ENCODE results near the gene TMPRSS2. TPM values are rescaled to one million over a fixed set of nuclear protein-coding genes. Genes with fewer than 3 reads are reported as not detected.

TMPRSS2 gene
- total RNA-seq, 1 donor from 2014 or later, result 83.6 TPM

- Histone ChIP-seq H3K27ac (no peak overlapping the region), H3K4me3 (no peak overlapping the region), H3K4me1 (no peaks in the 10 kb centered on the region), H3K36me3 (no peaks in the 10 kb centered on the region), H3K27me3 (no peaks in the 10 kb centered on the region), H3K9me3 (no peaks in the 10 kb centered on the region)
- no peak for ATAC-seq
- DNase-seq, result no peak
- no peak for TF ChIP-seq CTCF (IDR thresholded peaks at IDR 0.05)
- intact Hi-C loops (cut with DNase I), result no loop called here
Observed at GRCh38 chr21:41520560-41521442, 12.8 kb upstream of the TMPRSS2 start.

- DNase-seq (no peak), ATAC-seq (no peak)
- H3K36me3 ChIP-seq, result no peaks in the 10 kb centered on the region
- intact Hi-C loops (cut with DNase I), result no loop called here
- H3K27me3 ChIP-seq, result no peaks in the 10 kb centered on the region
- no peak overlapping the region for H3K27ac ChIP-seq
- H3K9me3 ChIP-seq, result no peaks in the 10 kb centered on the region
- no peaks in the 10 kb centered on the region for H3K4me1 ChIP-seq
- no peak overlapping the region for H3K4me3 ChIP-seq
- TF ChIP-seq CTCF (IDR thresholded peaks at IDR 0.05), result no peak
Observed at GRCh38 chr21:41519806-41520559, 12.0 kb upstream of the TMPRSS2 start.

- intact Hi-C loops (cut with DNase I), result no loop called here
- no peaks in the 10 kb centered on the region for H3K36me3 ChIP-seq
- no peaks in the 10 kb centered on the region for H3K9me3 ChIP-seq
- no peak overlapping the region for H3K4me3 ChIP-seq
- DNase-seq (no peak), ATAC-seq (no peak)
- no peak for TF ChIP-seq CTCF (IDR thresholded peaks at IDR 0.05)
- no peaks in the 10 kb centered on the region for H3K4me1 ChIP-seq
- H3K27me3 ChIP-seq, result no peaks in the 10 kb centered on the region
- H3K27ac ChIP-seq, result no peak overlapping the region
Observed at GRCh38 chr21:41518757-41519156, 10.8 kb upstream of the TMPRSS2 start.

- no peak overlapping the region for H3K27ac ChIP-seq
- peaks cover 32% of the 10 kb centered on the region for H3K27me3 ChIP-seq
- peaks cover 6% of the 10 kb centered on the region for H3K4me1 ChIP-seq
- H3K9me3 ChIP-seq, result no peaks in the 10 kb centered on the region
- no peak for TF ChIP-seq CTCF (IDR thresholded peaks at IDR 0.05)
- no peaks in the 10 kb centered on the region for H3K36me3 ChIP-seq
- ATAC-seq, result no peak
- intact Hi-C loops (cut with DNase I), result no loop called here
- H3K4me3 ChIP-seq, result no peak overlapping the region
- no peak for DNase-seq
Observed at GRCh38 chr21:41511858-41512257, 3.9 kb upstream of the TMPRSS2 start.

GRCh38 chr21:41510500-41510899 lies 2.5 kb upstream of the TMPRSS2 start:
- no peak for ATAC-seq
- intact Hi-C loops (cut with DNase I), result no loop called here
- no peak for TF ChIP-seq CTCF (IDR thresholded peaks at IDR 0.05)

More at GRCh38 chr21:41510500-41510899, 2.5 kb upstream of the TMPRSS2 start:
- no peak overlapping the region for H3K27ac ChIP-seq
- peaks cover 6% of the 10 kb centered on the region for H3K4me1 ChIP-seq
- H3K4me3 ChIP-seq, result no peak overlapping the region
- peaks cover 43% of the 10 kb centered on the region for H3K27me3 ChIP-seq
- H3K36me3 ChIP-seq, result no peaks in the 10 kb centered on the region
- DNase-seq, result no peak
- no peaks in the 10 kb centered on the region for H3K9me3 ChIP-seq
